H1 (cell line): ENCODE results near the gene ABHD12. TPM values are rescaled to one million over a fixed set of nuclear protein-coding genes. Genes with fewer than 3 reads are reported as not detected.

Source experiments
- CREB1 ChIP-seq: IDR thresholded peaks from 2 replicates; pipeline ENCODE4 v1.6.1; 2012; ENCODE audit warnings: inconsistent platforms
- KDM4A ChIP-seq: IDR thresholded peaks from one replicate; pipeline ENCODE4 v1.7.1; 2012; ENCODE audit warnings: low read depth, mild to moderate bottlenecking, moderate library complexity, low read length, inconsistent platforms; ENCODE audit not compliant: severe bottlenecking
- RFX5 ChIP-seq: IDR thresholded peaks from 2 replicates; pipeline ENCODE4 v1.6.1; 2011; ENCODE audit warnings: low read depth, low read length, improper control_type of control experiment, borderline replicate concordance
- RXRA ChIP-seq: IDR thresholded peaks from 2 replicates; pipeline ENCODE4 v1.6.1; 2011; ENCODE audit warnings: low read depth, mild to moderate bottlenecking, low read length, moderate library complexity; ENCODE audit not compliant: insufficient read depth
- YY1 ChIP-seq: IDR thresholded peaks from 2 replicates; pipeline ENCODE4 v1.6.1; 2011; ENCODE audit warnings: low read depth, mild to moderate bottlenecking, low read length
- polyA plus RNA-seq, 7 experiments: library from polyadenylated mRNA; depleted of rRNA in 3 of 7; stranded (reverse) in 5 of 7; unstranded in 2 of 7; fragments of >200 nt in 5 of 7; fragments of 200-250 nt in 2 of 7; gene quantifications; 1 replicate in 5 of 7; 2 replicates in 1 of 7; 4 replicates in 1 of 7; pipeline versions ENCODE4 v1.2.1 to v1.2.3, GENCODE V29; 2011 to 2013; ENCODE audit warnings: missing spikeins in 2 of 7, mixed read lengths in 2 of 7
- total RNA-seq: library from RNA; stranded (reverse); fragmentation: NEBNext Ultra II Directional; extraction: Animal tissue kit (Norgen Biotek cat#: 25700); gene quantifications from 2 replicates; pipeline ENCODE4 v1.2.1, GENCODE V29; 2021

ABHD12 gene
- total and polyA plus RNA-seq, 2 of the 8 experiments (the other 6 are each of a cell fraction or from before 2014, with no cell fraction given): 31.3 to 59.5 TPM

DNA sequence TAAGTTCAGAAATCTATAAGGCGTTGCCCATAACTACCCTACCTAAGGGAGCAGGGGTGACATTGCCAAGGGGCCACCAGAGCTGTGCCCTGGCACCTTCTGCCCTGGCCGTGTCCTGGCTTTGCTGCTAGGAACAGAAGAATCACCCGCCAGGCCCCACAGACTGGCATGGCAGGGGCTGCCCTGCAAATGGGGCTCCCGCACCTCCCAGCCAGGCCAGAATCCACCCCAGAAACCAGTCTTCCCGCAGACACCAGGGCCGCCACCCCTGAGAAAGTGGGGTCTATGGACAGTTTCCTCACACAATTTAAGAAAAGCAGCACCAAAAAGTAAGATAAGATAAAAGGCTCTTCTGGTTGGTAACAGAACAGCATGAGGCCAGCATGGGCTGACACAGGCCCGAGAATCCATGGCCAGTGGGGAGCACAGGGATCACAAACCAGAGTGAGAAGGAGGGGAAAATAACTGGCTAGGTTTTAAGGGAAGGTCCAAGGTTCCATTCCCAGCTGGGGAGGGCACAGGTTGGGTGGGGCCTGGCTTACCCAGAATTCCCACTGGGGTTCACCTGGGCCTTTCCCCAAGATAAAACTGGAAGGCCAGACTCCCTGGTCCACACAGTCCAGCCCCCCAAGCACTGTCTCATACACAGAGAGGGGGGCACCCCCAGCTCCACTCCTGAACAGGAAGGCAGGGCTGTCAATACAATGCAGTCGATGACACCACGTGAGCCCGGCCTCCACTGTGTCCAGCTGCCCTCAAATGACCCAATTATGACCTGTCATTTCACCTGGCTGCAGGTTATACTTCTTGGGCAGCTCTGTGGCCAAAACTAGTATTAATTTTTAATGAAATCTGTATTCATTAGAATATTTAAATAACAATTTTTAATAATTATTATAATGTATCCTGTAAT is 83.4 kb downstream of the ABHD12 start (continued):
- no peak for TF ChIP-seq RFX5
- TF ChIP-seq KDM4A: no peak
- TF ChIP-seq CREB1: no peak
- no peak for TF ChIP-seq YY1
- TF ChIP-seq RXRA: no peak
